Measurements from ENCODE around the gene CDC34.

The CDC34 gene

DNA sequence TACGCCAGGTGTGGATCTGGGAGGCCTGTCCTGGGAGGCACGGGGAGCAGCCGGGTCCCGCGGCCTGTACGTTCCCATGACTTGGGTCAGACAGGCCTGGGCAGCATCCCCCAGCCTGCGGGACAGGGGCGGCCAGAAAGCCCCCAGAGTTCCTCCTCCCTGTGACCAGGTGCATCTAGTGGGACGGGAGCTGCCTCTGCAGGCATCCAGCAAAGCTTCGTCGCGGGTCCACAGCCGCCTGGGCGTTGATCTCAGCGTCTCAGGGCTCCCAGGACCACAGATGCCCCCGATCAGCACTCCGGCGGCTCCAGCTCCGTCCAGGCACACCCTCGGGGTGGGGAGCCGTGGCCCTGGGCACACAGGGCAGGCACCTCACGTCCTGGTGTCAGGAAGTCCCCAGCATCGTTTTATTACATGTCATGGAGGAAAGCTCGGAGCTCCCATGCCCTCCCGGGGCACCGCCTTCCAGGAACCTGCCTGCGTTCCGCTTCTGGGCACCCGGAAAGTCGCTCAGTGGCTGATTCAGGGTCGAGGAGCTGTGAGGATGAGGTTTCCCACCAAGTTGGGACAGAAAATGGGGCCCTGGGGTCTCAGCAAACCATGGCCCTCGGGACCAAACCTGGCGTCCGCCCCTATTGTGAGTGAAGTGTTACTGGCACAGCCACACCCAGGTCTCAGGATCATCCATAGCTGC lies 10.8 kb downstream of the CDC34 start:
- DNase-seq (ENCODE audit: low read depth in 2 of 2): no peak

DNA sequence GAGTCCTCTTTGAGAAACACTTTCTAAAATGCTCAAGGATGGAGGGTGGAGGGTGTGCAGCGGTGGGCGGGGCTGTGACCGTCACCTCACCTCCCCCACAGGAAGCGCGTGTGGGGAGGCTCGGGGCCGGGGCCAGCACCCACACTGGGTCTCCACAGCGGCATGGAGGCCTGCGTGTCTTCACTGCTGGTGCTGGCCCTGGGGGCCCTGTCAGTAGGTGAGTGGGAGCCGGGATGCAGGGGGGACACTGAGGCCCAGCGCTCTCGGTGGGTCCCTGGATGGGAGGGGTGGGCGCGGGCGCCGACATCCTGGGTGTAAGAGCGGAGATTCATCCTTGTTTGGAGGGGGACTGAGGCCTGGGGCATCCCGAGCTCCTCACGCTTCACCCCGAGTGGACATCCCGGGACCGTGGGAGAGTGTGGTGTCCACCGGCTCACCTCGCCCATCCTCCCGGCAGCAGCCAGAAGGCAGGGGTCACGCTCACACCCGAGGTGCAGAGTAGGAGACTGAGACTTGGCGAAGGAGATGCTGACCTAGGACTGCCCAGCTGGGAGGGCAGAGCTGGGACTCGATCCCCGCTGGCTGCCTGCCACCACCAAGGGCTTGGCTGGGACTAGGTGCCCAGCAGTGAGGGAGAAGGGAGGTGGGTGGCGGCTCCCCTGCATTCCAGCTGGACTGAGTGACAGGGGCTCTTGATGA lies 12.5 kb downstream of the CDC34 start, which contains the start of gene GZMM:
Gene GZMM (plus strand): TSS at position 144 of the 699 bp plus-strand sequence. CDS start 19 bp downstream, at position 163.
- peak; percentile 51 to 58 for DNase-seq (ENCODE audit: low read depth in 2 of 2)

DNA sequence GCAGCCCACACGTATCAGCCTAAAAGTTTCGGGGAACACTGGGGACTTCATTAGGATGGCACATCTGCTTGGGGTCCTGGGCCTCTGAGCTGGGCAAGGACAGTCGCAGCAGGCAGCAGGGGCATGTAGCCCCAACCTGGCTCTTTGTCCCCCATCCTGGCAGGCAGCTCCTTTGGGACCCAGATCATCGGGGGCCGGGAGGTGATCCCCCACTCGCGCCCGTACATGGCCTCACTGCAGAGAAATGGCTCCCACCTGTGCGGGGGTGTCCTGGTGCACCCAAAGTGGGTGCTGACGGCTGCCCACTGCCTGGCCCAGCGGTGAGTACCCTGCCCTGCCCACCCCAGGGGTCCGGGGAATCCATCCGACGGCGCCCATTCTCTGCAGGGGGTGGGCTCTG lies 15.6 kb downstream of the CDC34 start:
- no peak for DNase-seq (ENCODE audit: low read depth in 2 of 2)

DNA sequence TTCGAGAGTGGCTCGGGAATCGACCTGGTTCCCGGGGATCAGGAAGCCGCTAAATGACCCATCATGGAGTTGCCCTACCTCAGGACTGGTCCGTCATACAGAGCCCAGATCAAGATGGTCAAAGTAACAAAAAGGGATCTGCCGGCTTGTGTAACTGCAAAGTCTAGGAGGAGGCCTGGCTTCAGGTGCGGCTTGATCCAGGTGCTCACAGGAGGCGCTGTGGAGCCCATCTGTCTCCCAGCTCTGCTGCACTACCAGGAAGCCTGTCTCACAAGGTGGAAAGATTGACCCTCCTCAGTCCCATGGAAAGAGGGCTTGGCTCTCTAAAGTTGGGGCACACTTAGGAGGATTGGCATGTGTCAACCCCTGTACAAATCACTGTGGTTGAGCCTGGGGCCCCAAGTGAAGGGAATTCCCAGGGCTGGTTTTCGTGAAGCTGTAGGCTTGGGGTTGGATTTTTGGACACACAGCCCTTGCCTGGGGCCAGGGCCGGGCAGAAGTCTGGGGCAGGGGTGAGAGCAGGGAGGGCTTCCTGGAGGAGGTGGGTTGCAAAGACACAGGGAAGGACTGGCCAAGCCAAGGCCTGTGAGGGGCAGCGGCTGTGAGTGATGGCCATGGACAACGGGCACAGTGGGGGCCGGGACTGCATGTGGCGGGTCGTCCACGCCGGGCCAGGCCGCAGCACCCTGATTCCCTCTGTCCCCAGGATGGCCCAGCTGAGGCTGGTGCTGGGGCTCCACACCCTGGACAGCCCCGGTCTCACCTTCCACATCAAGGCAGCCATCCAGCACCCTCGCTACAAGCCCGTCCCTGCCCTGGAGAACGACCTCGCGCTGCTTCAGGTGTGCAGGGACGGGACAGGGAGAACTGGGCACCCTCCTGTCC lies 16.5 kb downstream of the CDC34 start:
- no peak for DNase-seq (ENCODE audit: low read depth in 2 of 2)

DNA sequence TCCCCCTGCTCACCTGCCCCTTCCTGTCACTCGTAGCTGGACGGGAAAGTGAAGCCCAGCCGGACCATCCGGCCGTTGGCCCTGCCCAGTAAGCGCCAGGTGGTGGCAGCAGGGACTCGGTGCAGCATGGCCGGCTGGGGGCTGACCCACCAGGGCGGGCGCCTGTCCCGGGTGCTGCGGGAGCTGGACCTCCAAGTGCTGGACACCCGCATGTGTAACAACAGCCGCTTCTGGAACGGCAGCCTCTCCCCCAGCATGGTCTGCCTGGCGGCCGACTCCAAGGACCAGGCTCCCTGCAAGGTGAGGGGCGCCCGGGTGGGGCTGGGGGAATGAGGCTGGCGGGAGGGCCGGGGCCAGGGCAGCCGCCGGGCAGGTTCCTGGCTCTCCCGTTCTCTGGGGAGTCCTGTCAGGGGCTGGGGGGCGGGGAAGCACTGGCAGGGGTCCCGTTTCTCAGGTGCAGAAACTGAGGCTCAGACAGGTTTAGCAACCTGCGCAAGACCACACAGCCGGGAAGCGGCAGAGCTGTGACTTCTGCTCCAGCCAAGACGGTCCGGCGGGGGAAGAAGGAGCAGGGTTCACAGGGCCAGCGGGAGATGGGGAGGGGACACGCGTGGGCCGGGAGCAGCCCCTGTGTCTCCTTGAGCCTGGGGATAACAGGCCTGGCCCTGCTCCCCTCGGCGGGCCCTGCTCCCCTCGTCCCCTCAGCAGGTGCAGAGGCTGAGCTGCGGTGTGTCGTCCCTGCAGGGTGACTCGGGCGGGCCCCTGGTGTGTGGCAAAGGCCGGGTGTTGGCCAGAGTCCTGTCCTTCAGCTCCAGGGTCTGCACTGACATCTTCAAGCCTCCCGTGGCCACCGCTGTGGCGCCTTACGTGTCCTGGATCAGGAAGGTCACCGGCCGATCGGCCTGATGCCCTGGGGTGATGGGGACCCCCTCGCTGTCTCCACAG lies 17.6 kb downstream of the CDC34 start:
- DNase-seq (ENCODE audit: low read depth in 2 of 2): no peak

DNA sequence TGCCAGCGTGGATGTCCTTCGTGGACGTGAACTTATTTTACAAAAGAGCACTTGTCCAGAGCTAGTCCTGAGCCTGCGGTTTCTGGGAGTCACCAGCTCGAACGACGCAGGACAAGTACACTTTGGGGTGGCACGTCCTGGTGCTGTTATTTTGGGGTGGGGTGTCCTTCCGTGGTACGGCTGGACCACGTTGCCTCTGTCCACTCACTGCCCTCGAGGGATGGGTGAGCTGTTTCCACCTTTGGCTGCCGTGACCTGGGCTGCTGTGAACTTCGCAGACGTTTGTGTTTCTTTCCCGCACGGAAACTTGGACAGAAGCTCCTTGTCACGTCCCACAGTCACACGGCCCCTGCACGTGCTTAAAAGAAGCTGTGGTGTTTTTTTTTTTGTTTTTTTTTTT lies 23.3 kb downstream of the CDC34 start:
- no peak for DNase-seq (ENCODE audit: low read depth in 2 of 2)

DNA sequence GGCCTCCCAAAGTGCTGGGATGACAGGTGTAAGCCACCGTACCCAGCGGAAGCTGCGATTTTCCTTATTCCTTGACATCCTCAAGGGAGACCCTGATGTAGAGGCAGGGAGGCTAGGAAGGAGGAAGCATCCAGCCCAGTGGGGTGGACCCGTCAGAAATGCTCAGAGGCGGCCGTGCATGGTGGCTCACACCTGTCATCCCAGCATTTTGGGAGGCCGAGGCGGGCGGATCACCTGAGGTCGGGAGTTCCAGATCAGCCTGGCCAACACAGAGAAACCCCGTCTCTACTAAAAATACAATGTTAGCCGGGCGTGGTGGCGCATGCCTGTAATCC lies 23.9 kb downstream of the CDC34 start:
- DNase-seq (ENCODE audit: low read depth in 2 of 2): no peak

DNA sequence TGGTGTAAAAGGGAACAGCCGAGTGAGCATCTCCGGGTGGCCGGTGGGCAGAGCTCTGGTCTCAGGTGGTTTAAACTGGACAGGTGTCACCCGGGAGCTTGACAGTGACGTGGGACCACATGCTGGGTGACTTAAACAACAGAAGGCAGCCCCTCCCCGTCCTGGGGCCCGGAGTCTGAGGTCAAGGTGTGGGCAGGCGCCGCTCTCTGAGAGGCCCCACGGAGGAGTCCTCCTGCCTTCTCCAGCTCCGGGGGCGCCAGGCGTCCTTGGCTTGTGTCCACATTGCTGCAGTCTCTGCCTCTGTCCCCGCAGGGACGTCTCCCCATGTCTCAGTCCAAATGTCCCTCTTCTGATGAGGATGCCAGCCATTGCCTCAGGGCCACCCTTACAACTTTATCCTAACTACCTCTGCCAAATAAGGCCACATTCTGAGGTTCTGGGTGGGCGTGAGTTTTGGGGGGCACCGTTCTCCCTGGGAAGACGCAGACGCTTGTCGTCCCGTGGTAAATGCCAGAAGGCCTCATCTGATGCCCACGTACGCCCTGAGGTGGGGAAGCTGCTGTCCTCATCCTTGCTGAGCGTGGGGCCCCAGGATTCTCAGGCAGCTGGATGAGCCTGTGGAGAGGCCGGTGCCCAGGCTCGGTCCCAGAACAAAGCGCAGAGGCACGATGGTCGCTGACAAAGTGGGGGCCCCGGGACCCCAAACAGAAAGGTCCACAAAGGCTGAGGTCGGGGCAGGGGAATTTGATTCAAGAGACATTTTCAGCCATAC lies 25.2 kb downstream of the CDC34 start:
- DNase-seq (ENCODE audit: low read depth in 2 of 2): no peak

DNA sequence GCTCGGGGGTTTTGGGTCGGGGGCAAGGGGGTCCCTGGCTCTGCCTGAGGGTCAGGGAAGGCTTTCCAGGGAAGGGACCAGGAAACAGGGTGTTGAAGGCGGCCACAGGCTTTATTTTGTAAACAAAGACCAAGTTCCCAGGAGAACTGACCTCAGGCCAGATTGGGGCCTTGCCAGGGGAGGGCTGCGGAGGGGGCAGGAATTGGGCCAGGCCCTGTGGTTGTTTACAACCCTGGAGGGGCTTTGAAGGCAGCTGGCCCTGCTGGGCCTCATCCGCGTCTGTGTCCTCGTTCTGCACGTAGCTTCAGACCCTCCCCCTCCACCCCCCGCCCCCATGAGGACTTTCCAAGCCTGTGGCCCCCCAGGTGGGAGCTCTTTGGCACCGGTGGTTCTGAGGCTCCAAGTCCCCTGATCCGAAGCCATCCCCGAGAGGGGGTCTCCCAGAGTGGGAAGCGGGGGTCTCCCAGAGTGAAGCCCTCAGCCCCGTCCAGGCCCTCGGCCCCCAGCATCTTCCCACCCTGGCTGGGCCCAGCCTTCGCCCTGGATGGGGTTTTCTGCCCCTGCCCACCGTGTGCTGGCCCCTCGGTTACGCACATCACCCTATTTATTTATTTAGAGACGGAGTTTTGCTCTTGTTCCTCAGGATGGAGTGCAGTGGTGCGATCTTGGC lies 27.3 kb downstream of the CDC34 start:
- no peak for DNase-seq (ENCODE audit: low read depth in 2 of 2)

DNA sequence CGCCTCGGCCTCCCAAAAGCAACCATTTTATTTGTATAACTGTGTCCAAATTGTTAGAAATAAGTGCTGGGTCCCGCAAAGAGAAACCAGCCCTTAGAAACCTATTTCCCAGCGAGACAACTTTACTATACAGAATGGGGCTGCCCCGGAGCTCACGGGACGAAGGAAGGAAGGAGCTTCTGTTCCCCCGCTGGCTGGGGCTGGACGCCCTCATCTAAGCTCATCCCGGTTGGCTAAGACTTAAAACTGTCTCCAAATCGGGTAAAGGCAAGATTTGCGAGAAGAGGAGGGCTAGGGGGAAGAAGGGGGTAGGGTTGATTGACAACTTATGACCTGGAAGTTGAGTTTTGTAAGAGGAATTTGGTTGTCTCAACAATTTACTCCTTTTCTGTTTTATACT lies 28.6 kb downstream of the CDC34 start:
- no peak for DNase-seq (ENCODE audit: low read depth in 2 of 2)

DNA sequence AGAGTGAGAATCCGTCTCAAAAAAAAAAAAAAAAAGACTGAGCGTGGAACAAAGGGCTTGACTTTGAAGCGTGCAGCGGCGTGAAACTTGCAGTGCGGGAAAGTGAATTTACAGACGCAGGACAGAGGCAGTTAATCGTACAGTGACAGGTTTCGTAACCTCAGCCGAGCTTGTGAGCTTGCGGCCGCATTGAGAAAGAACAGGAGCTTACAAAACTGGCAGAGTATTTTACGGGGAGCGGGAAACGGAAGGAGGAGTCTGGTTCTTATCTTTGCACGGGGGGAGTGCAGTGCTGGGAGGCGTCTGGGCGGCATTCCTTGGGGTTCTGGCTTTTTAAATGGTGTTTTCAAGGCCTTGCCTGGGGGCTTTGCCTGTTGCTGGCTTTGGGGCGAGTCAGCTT lies 34.8 kb downstream of the CDC34 start:
- DNase-seq (ENCODE audit: low read depth in 2 of 2): no peak

DNA sequence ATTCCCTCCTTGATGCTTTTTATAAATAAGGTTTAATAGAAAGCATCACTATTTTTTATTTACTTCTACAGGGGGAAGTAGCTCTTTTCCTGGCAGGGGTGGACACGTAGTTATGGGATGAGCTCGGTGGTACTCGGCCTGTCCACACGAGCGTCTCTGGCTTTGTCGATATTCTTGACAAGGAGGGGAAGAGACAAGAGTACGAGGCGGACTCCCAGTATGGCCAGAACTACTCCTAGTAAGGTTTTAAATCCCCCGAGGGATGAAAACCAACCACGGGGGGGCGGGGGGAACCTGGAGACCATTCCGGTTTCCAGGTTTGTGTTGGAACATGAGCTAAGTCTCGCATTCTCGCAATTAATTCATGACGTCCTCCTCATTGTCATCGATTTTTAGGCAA lies 35.3 kb downstream of the CDC34 start:
- no peak for DNase-seq (ENCODE audit: low read depth in 2 of 2)

DNA sequence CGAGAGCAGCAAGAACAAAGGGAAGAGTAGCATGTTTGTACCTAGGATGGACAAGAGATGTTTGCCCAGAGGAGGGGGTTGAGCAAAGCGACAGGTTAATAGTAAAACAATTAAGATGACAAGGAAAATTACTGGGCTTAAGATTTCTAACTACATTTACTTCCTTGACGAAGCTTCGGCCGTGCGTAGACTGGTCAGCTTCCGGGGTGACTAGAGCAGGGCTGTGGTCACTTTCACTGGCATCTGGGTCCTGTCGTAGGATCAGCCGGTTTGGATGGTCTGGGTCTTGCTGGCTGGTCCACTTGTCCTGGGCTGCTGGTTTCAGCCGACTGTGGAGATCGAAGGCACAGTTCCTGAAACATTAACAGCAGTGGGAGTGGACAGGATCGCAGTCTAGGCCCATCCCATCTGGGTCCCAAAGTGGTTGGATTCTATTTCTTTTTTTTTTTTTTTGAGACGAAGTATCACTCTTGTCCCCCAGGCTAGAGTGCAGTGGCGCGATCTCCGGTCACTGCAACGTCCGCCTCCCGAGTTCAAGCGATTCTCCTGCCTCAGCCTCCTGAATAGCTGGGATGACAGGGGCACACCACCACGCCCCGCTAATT lies 35.8 kb downstream of the CDC34 start:
- no peak for DNase-seq (ENCODE audit: low read depth in 2 of 2)

DNA sequence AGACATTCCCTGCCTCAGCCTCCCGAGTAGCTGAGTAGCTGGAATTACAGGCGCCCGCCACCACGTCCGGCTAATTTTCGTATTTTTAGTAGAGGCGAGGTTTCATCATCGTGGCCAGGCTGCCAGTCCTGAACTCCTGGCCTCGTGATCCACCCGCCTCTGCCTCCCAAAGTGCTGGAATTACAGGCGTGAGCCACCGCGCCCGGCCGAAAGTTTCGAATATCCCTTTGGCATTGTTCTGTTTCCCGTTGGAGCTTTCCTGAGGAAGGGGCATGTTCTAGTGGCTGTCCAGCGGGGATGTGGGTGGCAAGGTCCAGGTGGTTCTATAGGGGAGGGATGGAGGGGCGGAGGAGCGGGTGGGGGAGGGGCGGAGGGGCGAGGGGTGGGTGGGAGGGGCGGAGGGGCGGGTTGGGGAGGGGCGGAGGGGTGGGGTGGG lies 38.7 kb downstream of the CDC34 start:
- DNase-seq (ENCODE audit: low read depth in 2 of 2): no peak

DNA sequence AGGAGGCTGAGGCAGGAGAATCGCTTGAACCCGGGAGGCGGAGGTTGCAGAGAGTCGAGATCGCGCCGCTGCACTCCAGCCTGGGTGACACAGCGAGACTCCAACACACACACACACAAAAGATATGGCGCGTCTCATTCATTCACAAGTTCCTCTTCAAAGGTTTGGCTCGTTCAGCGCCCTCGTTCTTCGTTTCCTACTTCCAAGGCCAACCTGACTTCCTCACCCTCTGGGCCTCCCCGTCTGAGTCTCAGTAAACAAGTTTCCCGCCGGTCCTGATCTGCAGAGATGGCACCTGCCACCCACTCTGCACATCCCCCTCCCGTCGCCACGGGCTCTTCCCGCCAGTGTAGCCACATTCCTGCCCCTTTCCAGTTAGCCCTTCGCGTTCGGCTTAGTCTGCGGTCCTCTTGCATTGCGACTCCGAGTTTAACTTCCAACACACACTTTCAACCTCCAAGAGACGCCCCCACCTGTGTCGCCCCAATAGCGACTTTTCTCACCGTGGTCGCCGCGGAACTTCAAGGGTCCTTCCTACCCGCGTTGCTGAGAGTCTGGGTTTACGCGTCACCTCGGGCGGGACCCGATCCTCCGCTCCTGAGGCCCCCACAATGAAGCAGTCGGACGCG lies 39.5 kb downstream of the CDC34 start:
- no peak for DNase-seq (ENCODE audit: low read depth in 2 of 2)

DNA sequence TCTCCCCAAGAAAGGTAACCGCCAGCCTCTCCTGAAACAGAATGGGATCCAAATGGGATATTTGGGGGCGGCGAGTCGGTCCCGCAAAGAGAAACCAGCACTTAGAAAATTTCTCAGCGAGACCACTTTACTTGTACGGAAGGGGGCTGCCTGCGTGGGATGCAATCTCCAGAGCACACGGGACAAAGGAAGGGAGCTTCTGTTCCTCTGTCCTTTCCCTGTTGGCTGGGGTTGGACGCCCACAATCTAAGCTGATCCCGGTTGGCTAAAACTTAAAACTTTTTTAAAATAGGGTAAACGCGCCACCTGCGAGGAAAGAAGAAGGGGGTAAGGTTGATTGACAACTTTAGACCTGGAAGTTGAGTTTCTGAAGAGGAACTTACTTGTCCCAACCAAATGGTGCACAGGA lies 40.0 kb downstream of the CDC34 start:
- no peak for DNase-seq (ENCODE audit: low read depth in 2 of 2)

DNA sequence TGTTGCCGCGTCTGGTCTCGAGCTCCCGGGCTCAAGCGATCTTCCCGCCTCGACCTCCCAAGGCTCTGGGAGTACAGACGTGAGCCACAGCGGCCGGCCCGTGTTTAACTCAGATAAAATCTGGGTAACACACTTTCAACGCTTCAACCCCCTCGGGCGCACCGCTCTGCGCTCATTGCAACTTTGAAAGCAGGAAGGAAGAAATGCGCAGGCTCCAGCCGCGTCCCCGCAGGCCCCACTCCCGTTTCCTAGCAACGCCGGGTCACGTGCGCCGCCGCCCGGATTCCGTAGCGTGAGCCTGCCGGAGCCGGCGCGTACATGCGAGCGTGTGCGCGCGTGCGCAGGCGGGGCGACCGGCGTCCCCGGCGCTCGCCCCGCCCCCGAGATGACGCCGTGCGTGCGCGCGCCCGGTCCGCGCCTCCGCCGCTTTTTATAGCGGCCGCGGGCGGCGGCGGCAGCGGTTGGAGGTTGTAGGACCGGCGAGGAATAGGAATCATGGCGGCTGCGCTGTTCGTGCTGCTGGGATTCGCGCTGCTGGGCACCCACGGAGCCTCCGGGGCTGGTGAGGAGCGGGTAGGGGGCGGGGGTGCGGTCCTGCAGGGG lies 40.7 kb downstream of the CDC34 start, which contains the start of gene BSG:
Gene BSG (plus strand): TSS at position 457 of the 603 bp plus-strand sequence. CDS start 39 bp downstream, at position 496.
- peak; percentile 96 to 97 for DNase-seq (ENCODE audit: low read depth in 2 of 2)

DNA sequence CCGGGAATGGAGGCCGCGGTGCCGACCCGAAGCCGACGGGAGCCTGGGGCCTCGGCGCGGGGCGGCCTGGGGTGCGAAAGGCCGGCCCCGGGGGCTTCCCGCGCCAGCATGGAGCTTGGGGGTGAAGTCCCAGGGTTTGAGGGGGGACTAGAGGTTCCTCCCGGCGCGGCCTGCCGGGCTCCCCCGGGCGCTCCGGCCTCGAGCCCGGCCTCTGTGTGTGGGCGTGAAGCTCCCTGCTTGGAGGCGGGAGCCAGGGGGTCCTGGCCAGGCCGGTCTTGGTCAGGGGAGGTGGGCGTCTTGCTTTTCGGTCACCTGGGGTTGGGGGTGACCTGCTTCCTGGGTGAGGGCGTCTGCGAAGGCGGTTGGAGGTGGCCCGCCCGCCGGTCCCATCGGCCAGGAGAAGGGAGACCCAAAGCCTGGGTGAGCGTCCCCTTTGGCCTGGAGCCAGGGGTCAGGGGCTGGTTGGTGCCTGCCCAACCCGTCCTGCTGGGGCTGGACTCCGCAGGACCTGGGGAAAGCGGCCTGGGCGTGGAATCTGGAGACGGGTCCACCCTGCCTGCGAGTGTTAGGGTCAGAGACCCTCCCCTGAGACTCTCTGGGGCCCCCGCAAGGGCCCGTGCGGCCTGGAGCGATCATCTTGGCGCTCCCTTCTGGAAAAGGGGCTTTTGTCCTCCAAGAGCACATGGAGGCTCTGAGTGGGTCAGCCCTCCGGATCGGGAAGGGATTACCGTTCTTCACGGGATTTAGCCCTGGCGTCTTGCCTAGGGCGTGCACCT lies 41.4 kb downstream of the CDC34 start:
- DNase-seq (ENCODE audit: low read depth in 2 of 2): no peak

All from stimulated activated CD8-positive, alpha-beta memory T cell treated with anti-CD3 and anti-CD28 coated beads, Interleukin-7, amount 100 ng/mL, for 1 hour (primary cell).